CD14-positive monocyte (primary cell): ENCODE measurements around the gene C4orf54. TPM values are rescaled to one million over a fixed set of nuclear protein-coding genes. Genes with fewer than 3 reads are reported as not detected.

Experiments
- DNase-seq, 3 donors: peaks; one replicate each; pipeline ENCODE4 v3.0.0-alpha.2; 2011 to 2022
- H2AFZ ChIP-seq: 2 replicates; pipeline ENCODE4 v1.6.0; 2012; ENCODE audit warnings: mild to moderate bottlenecking, low read depth, low read length, inconsistent platforms; ENCODE audit not compliant: insufficient read depth, poor library complexity, severe bottlenecking
- H3K27ac ChIP-seq, 2 donors: 1 replicate in 1 of 2; 2 replicates in 1 of 2; pipeline ENCODE4 v1.5.1; 2012 to 2013; ENCODE audit warnings: low read length in 2 of 2, control low read depth in 1 of 2, inconsistent platforms in 1 of 2, low read depth in 1 of 2, mild to moderate bottlenecking in 1 of 2
- H3K27me3 ChIP-seq, 2 donors: one replicate each; pipeline versions ENCODE4 v1.6.0 to v1.6.1; 2011 to 2013; ENCODE audit warnings: low read length in 2 of 2; ENCODE audit not compliant: control insufficient read depth in 2 of 2, insufficient read depth in 2 of 2
- H3K36me3 ChIP-seq, 2 donors: replicated peaks in 1 of 2; 1 replicate in 1 of 2; 2 replicates in 1 of 2; pipeline versions ENCODE4 v1.5.1 to v1.6.1; 2012 to 2013; ENCODE audit warnings: low read length in 2 of 2, control low read depth in 1 of 2, inconsistent platforms in 1 of 2, mild to moderate bottlenecking in 1 of 2; ENCODE audit not compliant: insufficient read depth in 2 of 2, control insufficient read depth in 1 of 2
- H3K4me1 ChIP-seq, 2 donors: 1 replicate in 1 of 2; 2 replicates in 1 of 2; pipeline versions ENCODE4 v1.5.1 to v1.6.1; 2012 to 2013; ENCODE audit warnings: low read length in 2 of 2, control low read depth in 1 of 2, inconsistent platforms in 1 of 2, mild to moderate bottlenecking in 1 of 2, moderate library complexity in 1 of 2; ENCODE audit not compliant: insufficient read depth in 2 of 2, control insufficient read depth in 1 of 2
- H3K4me2 ChIP-seq: replicated peaks from 2 replicates; pipeline ENCODE3; 2012; ENCODE audit warnings: low read length, moderate library complexity, mild to moderate bottlenecking; ENCODE audit not compliant: poor library complexity, severe bottlenecking; ENCODE audit errors: extremely low read depth
- H3K4me3 ChIP-seq, 3 experiments: fragments of 200-600 bp in 1 of 3; sonication (generic) in 1 of 3; replicated peaks in 1 of 3; 1 replicate in 2 of 3; 2 replicates in 1 of 3; pipeline ENCODE4 v1.5.1; 2011 to 2013; ENCODE audit warnings: low read length in 3 of 3, mild to moderate bottlenecking in 3 of 3, control low read depth in 2 of 3, low read depth in 2 of 3, inconsistent platforms in 1 of 3, moderate library complexity in 1 of 3
- H3K79me2 ChIP-seq: 2 replicates; pipeline ENCODE4 v1.6.0; 2012; ENCODE audit warnings: mild to moderate bottlenecking, control low read depth, inconsistent platforms, low read length, moderate library complexity; ENCODE audit not compliant: insufficient read depth
- H3K9ac ChIP-seq: 2 replicates; pipeline ENCODE4 v1.6.0; 2017; ENCODE audit warnings: low read length, mild to moderate bottlenecking; ENCODE audit not compliant: insufficient read depth, poor library complexity, severe bottlenecking
- H3K9me3 ChIP-seq, 2 donors: replicated peaks in 1 of 2; 1 replicate in 1 of 2; 2 replicates in 1 of 2; pipeline versions ENCODE4 v1.5.1 to v1.6.1; 2012 to 2013; ENCODE audit warnings: low read length in 2 of 2, control low read depth in 1 of 2; ENCODE audit not compliant: control insufficient read depth in 1 of 2, insufficient read depth in 1 of 2
- H4K20me1 ChIP-seq: 2 replicates; pipeline ENCODE4 v1.6.0; 2012; ENCODE audit warnings: mild to moderate bottlenecking, low read length, control low read depth, moderate library complexity; ENCODE audit not compliant: insufficient read depth
- H3K27ac Mint-ChIP-seq, 7 donors: one replicate each; pipeline ENCODE4 v1.8.0; 2020; ENCODE audit warnings: mild to moderate bottlenecking in 7 of 7, mixed read lengths in 7 of 7, moderate library complexity in 6 of 7, inconsistent platforms in 2 of 7
- H3K27me3 Mint-ChIP-seq, 3 donors: one replicate each; pipeline ENCODE4 v1.8.0; 2021 to 2022; ENCODE audit warnings: low read depth in 3 of 3, mild to moderate bottlenecking in 3 of 3, mixed read lengths in 3 of 3, moderate library complexity in 3 of 3, inconsistent platforms in 1 of 3
- H3K36me3 Mint-ChIP-seq, 2 donors: one replicate each; pipeline ENCODE4 v1.8.0; 2020; ENCODE audit warnings: mixed read lengths in 2 of 2, inconsistent platforms in 1 of 2, mild to moderate bottlenecking in 1 of 2
- H3K4me1 Mint-ChIP-seq: one replicate; pipeline ENCODE4 v1.8.0; 2020; ENCODE audit warnings: mild to moderate bottlenecking, mixed read lengths
- H3K4me3 Mint-ChIP-seq, 2 donors: one replicate each; pipeline ENCODE4 v1.8.0; 2020; ENCODE audit warnings: mild to moderate bottlenecking in 2 of 2, mixed read lengths in 2 of 2, moderate library complexity in 1 of 2
- H3K9me3 Mint-ChIP-seq, 7 donors: one replicate each; pipeline ENCODE4 v1.8.0; 2020 to 2022; ENCODE audit warnings: mixed read lengths in 7 of 7, mild to moderate bottlenecking in 6 of 7, moderate library complexity in 6 of 7, inconsistent platforms in 2 of 7
- CTCF ChIP-seq: fragments of 200-600 bp; IDR thresholded peaks from one replicate; pipeline ENCODE4 v1.8.0; 2022; ENCODE audit warnings: antibody characterized with exemption, mild to moderate bottlenecking
- WGBS: methylation state at CpG from one replicate; pipeline ENCODE4 v1.1.5; 2013; ENCODE audit warnings: missing lambda C conversion rate; ENCODE audit not compliant: insufficient coverage; 5-methylcytosine and 5-hydroxymethylcytosine counted together
- intact Hi-C, 2 donors: fragments of 100-400 bp; cut with micrococcal nuclease; formaldehyde crosslinking; loops; one replicate each; pipeline versions ENCODE4 v1.15.0 to v1.15.1; 2023
- polyA plus RNA-seq, 3 donors: library from polyadenylated mRNA; depleted of rRNA in 1 of 3; unstranded in 2 of 3; stranded (reverse) in 1 of 3; fragments of 300-500 nt in 2 of 3; fragments of >200 nt in 1 of 3; fragmentation: Illumina TruSeq in 2 of 3; gene quantifications; 1 replicate in 2 of 3; 2 replicates in 1 of 3; pipeline ENCODE4 v1.2.3, GENCODE V29; 2012 to 2021

Gene C4orf54
- polyA plus RNA-seq, 3 donors = not detected

DNA sequence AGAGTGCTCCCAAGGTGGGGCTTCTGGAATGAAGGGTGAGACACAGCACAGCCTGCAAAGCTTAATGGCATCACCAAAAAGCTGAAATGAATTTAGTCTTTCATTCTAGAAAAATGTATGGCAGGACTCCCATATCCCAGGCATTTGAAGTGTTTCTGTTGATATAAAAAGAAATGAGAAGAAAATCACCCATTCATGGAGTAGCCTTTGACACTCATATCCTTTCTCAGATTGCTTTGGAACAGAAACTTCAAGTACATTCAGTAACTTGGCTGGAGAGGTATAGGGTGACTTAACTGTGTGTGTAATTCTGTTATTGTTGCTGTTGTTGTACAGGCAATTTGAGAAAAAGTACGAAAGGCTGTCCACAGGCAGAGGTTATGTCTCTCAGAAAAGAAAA, 35.3 kb downstream of the C4orf54 start:
- Mint-ChIP-seq H3K9me3 (peaks cover 0 to 3% (median 0%) of the 10 kb centered on the region in 7 donors), H3K4me3 (no peak overlapping the region), H3K36me3 (no peaks in the 10 kb centered on the region), H3K4me1 (no peaks in the 10 kb centered on the region), H3K27ac (no peak overlapping the region), H3K27me3 (peaks cover 0 to 1% (median 0%) of the 10 kb centered on the region in 3 donors)
- H3K9ac ChIP-seq = no peak overlapping the region
- TF ChIP-seq CTCF = no peak
- no peaks in the 10 kb centered on the region for H4K20me1 ChIP-seq
- H3K27ac ChIP-seq = no peak overlapping the region
- no peaks in the 10 kb centered on the region for H3K4me1 ChIP-seq
- intact Hi-C loops = no loop called here
- WGBS = 89% methylated on average over 1 of the region's 1 CpG
- no peak for DNase-seq
- no peaks in the 10 kb centered on the region for H3K36me3 ChIP-seq
- no peak overlapping the region for H3K4me2 ChIP-seq
- H3K4me3 ChIP-seq = no peak overlapping the region
- no peaks in the 10 kb centered on the region for H3K9me3 ChIP-seq
- H2AFZ ChIP-seq = no peak overlapping the region
- H3K79me2 ChIP-seq = no peaks in the 10 kb centered on the region
- no peaks in the 10 kb centered on the region for H3K27me3 ChIP-seq

DNA sequence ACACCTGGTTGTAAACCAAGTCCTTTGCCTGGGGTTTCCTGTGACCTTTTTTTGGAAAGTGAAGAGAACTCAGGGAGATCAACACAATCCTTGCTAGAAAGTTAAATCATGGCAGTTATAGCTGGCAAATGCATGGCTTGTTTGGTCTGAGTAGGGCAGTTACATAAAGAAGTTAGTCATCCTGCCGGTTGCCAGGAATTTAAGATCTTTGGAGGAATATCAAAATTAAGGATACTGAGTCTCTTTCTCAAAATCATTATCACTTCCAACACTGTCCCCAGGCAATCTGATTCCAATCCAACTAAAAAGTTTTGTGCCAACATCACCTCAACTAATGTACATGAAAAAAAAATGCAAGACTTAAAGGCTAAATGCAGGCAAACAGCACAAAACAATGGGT, 40.3 kb downstream of the C4orf54 start:
- Mint-ChIP-seq H3K9me3 (peaks cover 0 to 1% (median 0%) of the 10 kb centered on the region in 7 donors), H3K27ac (no peak overlapping the region), H3K27me3 (peaks cover 0 to 1% (median 0%) of the 10 kb centered on the region in 3 donors), H3K4me3 (no peak overlapping the region), H3K4me1 (no peaks in the 10 kb centered on the region), H3K36me3 (no peaks in the 10 kb centered on the region)
- no peak overlapping the region for H3K27ac ChIP-seq
- H4K20me1 ChIP-seq = no peaks in the 10 kb centered on the region
- no peaks in the 10 kb centered on the region for H3K9me3 ChIP-seq
- TF ChIP-seq CTCF = no peak
- no peak for DNase-seq
- H3K4me3 ChIP-seq = no peak overlapping the region
- no peak overlapping the region for H2AFZ ChIP-seq
- H3K4me1 ChIP-seq = no peaks in the 10 kb centered on the region
- H3K79me2 ChIP-seq = no peaks in the 10 kb centered on the region
- intact Hi-C loops = no loop called here
- WGBS = no CpG with 5 or more reads among the region's 1 CpG
- H3K27me3 ChIP-seq = no peaks in the 10 kb centered on the region
- no peak overlapping the region for H3K4me2 ChIP-seq
- H3K36me3 ChIP-seq = no peaks in the 10 kb centered on the region
- H3K9ac ChIP-seq = no peak overlapping the region
